ELR (cell line): ENCODE results near the gene ZMYM1.
"Not testable (repeated sequence)": the region's sequence is repeated elsewhere in the genome, so short reads cannot be mapped to it uniquely, and the experiment has no call there.

Experiments used
- DNase-seq: peaks from one replicate; pipeline ENCODE4 v3.0.0-alpha.2; 2015; ENCODE audit warnings: low read depth

Gene ZMYM1

GRCh38 chr1:35079003-35079930 lies at the start of gene ZMYM1:
Gene ZMYM1, plus strand, starts transcription at chr1:35079385. Its CDS starts 14,603 bp downstream, at chr1:35093988.
- peak; percentile 88 for DNase-seq

- no peak for DNase-seq
Measured at GRCh38 chr1:35029761-35030160, 49.4 kb upstream of the ZMYM1 start.

GRCh38 chr1:35030338-35030737 lies 48.8 kb upstream of the ZMYM1 start:
- no peak for DNase-seq

GRCh38 chr1:35030756-35031446 lies 48.3 kb upstream of the ZMYM1 start:
- peak; percentile 75 for DNase-seq

GRCh38 chr1:35032384-35032739 lies 46.8 kb upstream of the ZMYM1 start:
- no peak for DNase-seq

- DNase-seq, result no peak
Measured at GRCh38 chr1:35033346-35033745, 45.8 kb upstream of the ZMYM1 start.

- DNase-seq, result no peak
Measured at GRCh38 chr1:35036621-35037020, 42.6 kb upstream of the ZMYM1 start.

- DNase-seq, result no peak
Measured at GRCh38 chr1:35037206-35037605, 42.0 kb upstream of the ZMYM1 start.

- no peak for DNase-seq
Measured at GRCh38 chr1:35038723-35039122, 40.5 kb upstream of the ZMYM1 start.

- DNase-seq, result no peak
Measured at GRCh38 chr1:35043498-35043897, 35.7 kb upstream of the ZMYM1 start.

GRCh38 chr1:35044431-35044830 lies 34.8 kb upstream of the ZMYM1 start:
- DNase-seq, result no peak

- no peak for DNase-seq
Measured at GRCh38 chr1:35046730-35047129, 32.5 kb upstream of the ZMYM1 start.

GRCh38 chr1:35047188-35047858 lies 31.9 kb upstream of the ZMYM1 start:
- peak; percentile 96 for DNase-seq

GRCh38 chr1:35049116-35049515 lies 30.1 kb upstream of the ZMYM1 start:
- peak; percentile 69 for DNase-seq

- DNase-seq, result no peak
Measured at GRCh38 chr1:35053433-35053832, 25.8 kb upstream of the ZMYM1 start.

- not testable (repeated sequence) for DNase-seq
Measured at GRCh38 chr1:35054282-35054681, 24.9 kb upstream of the ZMYM1 start.

- not testable (repeated sequence) for DNase-seq
Measured at GRCh38 chr1:35058321-35058720, 20.9 kb upstream of the ZMYM1 start.

GRCh38 chr1:35058988-35059387 lies 20.2 kb upstream of the ZMYM1 start:
- DNase-seq, result no peak

- DNase-seq, result peak; percentile 77
Measured at GRCh38 chr1:35062518-35063196, 16.5 kb upstream of the ZMYM1 start.

- DNase-seq, result no peak
Measured at GRCh38 chr1:35064265-35064664, 14.9 kb upstream of the ZMYM1 start.

- no peak for DNase-seq
Measured at GRCh38 chr1:35069746-35070145, 9.4 kb upstream of the ZMYM1 start.

GRCh38 chr1:35073265-35073811 lies 5.8 kb upstream of the ZMYM1 start:
- no peak for DNase-seq
